Vagina (tissue), 2 donors: ENCODE measurements around the gene SLC16A1.

ENCODE experiments used
- CTCF ChIP-seq, 3 experiments: fragments of 450-650 bp in 2 of 3; fragments of 200-600 bp in 1 of 3; sonication (generic) in 1 of 3; IDR thresholded peaks; one replicate each; pipeline ENCODE4 v1.5.1; 2017 to 2019; ENCODE audit warnings: antibody characterized with exemption in 3 of 3, mild to moderate bottlenecking in 2 of 3, moderate library complexity in 2 of 3
- POLR2A ChIP-seq, 2 donors: fragments of 450-650 bp; IDR thresholded peaks; one replicate each; pipeline ENCODE4 v1.6.1; 2017; ENCODE audit warnings: antibody characterized with exemption in 2 of 2, mild to moderate bottlenecking in 2 of 2, moderate library complexity in 2 of 2
- POLR2AphosphoS5 ChIP-seq, 2 donors: sonication (generic); formaldehyde crosslinking; IDR thresholded peaks; one replicate each; pipeline ENCODE4 v1.9.0; 2017; ENCODE audit warnings: antibody characterized with exemption in 2 of 2, mild to moderate bottlenecking in 2 of 2, low read depth in 1 of 2; ENCODE audit not compliant: insufficient read depth in 1 of 2

GRCh38 chr1:112878321-112878720, 77.7 kb downstream of the SLC16A1 start:
- TF ChIP-seq POLR2AphosphoS5 (IDR thresholded peaks at IDR 0.05; ENCODE audit: insufficient read depth in 1 of 2, low read depth in 1 of 2) (no peak), CTCF (IDR thresholded peaks at IDR 0.05) (no peak), POLR2A (IDR thresholded peaks at IDR 0.05) (no peak)
